DMS153 treated with DMSO at 0.1 percent for 48 hours (cell line): ENCODE measurements around the gene SLC26A8.
"Not testable (repeated sequence)": the region's sequence is repeated elsewhere in the genome, so short reads cannot be mapped to it uniquely, and the experiment has no call there.

Experiments used
- DNase-seq: peaks from one replicate; lab custom pipeline; 2025; ENCODE audit not compliant: unreplicated experiment; lab: John Stamatoyannopoulos, UW

Gene SLC26A8

DNA sequence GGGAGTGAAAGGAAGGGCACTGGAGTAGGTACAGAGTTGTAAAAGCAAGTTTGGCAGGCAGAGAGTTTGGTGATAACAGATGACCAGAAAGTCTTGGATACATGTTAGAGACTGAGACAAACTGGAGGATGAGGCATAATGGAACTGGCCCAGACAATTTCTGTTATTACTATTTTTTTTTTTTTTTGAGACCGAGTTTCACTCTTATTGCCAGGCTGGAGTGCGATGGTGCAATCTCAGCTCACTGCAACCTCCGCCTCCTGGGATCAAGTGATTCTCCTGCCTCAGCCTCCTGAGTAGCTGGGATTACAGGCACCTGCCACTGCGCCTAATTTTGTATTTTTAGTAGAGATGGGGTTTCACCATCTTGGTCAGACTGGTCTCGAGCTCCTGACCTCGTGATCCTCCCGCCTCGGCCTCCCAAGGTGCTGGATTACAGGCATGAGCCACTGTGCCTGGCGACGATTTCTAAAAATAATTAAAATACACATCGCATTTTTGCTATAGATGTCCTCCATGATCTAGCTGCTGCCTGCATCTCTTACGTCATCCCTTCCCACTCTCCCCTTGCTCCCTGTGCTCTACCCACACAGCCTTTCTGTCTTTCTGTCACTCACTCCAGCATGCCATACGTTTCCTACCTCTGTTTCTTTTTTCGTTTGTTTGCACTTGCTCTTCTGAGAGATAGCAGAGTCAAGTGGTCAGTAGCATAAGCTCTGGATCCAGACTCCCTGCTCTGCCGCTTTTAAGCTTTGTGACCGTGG, 26.7 kb upstream of the SLC26A8 start:
- DNase-seq = no peak

DNA sequence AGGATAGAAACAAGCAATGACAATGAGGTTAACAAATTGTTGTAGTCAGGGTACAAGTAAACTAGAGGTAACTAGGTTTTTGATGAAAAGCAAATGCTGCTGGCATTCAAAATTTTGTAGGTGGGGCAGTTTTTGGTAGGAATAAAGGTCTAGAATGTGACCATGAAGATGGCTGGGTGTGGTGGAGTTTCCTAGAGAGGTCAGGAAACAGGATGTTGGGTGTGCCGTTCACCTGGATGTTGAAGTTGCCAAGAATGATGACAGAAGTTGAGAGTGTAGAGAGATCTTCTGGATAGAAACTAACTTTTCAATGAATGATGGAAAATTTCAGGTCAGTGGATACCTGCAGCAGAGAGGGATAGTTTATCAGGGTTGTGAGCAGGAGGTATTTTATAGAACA, 25.9 kb upstream of the SLC26A8 start:
- DNase-seq = no peak

DNA sequence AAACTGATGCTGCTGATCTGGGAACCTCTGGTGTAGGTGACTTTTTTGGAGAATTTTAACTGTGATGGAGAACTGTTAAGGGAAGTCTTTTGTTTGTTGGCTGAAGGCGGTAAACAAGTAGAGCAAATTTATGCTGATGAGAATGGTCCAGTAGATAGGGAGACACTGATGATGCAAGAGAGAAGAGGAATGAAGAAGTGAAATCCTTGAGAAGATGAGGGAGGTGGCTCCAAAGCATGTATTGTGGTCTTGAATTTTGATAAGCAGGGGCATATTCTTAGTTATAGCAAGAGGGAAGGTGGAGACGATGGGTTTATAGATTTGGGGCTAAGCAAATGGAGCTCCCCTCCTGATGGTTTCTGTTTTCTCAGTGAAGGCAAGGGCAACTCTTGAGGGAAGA, 25.1 kb upstream of the SLC26A8 start:
- no peak for DNase-seq

DNA sequence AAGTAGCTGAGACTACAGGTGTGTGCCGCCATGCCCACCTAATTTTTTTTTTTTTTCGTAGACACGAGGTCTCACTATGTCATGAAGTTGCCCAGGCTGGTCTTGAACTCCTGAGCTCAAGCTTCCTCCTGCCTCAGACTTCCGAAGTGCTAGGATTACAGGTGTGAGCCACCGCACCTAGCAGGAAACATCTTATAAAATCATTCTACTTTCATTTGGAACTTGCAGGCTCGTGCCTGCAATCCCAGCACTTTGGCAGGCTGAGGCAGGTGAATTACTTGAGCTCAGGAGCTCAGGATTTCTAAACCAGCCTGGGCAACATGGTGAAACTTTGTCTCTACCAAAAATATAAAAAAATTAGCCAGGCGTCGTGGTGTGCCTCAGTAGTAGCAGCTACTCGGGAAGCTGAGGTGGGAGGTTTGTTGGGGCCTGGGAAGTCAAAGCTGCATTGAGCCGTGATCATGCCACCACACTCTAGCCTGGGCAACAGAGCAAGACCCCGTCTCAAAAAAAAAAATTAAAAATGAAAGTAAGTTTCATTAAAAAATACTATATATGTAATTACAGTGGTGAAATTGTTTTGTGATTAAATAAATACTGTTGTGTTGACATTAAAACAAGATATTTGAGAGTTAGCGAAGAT, 18.3 kb upstream of the SLC26A8 start:
- no peak for DNase-seq

- DNase-seq = no peak
These were observed 16.5 kb upstream of the SLC26A8 start for GRCh38 chr6:36040958-36041357.

DNA sequence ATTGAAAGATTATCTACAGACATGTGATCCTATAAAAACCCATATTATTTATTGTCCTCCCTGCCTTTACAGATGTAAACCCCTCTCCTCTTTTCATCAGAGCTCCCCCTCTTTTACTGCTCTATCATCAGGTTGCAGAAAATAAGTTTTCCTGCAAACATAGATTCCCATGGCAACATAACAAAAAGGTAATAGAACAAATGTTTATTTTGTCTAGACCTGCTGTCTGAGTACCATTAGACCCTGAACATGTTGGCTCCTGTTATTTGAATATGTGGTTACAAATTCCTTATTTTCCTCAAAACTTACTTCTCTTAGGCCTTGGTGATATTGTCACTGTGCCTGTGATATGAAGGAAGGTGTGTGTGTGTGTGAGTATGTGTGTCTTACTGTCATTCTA, 14.7 kb upstream of the SLC26A8 start:
- no peak for DNase-seq

DNA sequence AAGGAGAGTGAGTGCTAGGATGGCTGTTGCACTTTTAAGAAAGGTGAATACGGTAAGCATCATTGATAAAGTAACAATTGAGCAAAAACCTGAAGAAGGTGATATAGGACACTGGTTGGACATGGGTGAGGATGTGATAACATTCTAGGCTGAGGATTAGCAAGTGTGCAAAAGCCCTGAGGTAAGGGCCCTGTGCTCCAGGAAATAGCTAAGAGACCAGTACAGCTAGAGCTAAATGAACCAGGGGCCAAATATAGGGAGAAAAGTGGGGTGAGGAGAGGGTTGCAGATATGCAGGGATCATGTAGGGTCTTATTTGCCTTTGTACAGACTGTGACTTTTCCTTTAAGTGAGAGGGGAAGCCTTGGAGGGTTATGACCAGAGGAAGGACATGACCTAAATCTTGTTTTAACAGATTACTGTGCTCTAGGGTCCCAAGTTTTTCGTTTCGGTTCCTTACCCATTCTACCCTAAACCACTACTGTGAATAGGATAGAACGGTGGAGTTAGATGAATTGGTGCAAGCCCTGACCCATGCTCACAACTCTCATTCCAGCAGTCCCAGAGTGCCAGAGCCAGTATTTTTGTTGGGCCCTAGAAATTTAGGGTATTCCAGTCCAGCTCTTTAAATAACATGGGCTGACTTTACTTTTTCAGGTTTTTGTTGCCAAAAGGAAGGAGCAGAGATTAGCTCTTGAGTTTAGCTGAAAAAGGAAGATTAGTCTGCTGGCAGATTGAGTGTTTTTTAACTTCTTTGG, 13.9 kb upstream of the SLC26A8 start:
- no peak for DNase-seq

DNA sequence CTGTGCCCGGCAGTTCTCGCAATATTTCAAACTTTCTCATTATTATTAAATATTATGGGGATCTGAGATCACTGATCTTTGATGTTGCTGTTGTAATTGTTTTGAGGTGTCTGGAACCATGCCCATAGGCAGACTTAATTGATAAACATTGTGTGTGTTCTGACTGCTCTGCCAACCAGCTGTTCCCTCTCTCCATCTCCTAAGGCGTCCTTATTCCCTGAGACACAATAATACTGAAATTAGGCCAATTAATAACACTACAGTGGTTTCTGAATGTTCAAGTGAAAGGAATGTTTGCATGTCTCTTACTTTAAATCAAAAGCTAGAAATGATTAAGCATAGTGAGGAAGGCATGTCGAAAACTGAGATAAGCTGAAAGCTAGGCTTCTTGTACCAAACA, 10.8 kb upstream of the SLC26A8 start:
- DNase-seq = no peak

- no peak for DNase-seq
These were observed 10.0 kb upstream of the SLC26A8 start for GRCh38 chr6:36034441-36034840.

- no peak for DNase-seq
These were observed 9.5 kb upstream of the SLC26A8 start for GRCh38 chr6:36033935-36034334.

DNA sequence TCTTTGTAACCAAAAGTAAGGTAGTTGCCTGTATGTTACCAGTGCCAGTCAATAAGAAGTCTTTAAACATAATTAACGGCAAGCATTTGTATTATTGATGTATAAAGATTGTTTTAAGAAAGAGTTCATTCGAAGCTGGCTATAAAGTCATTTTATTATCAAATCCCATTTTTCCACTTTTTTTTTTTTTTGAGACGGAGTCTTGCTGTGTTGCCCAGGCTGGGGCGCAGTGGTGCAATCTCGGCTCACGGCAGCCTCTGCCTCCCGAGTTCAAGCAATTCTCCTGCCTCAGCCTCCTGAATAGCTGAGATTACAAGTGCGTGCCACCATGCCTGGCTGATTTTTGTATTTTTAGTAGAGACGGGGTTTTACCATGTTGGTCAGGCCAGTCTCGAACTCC, 8.7 kb upstream of the SLC26A8 start:
- DNase-seq = not testable (repeated sequence)

GRCh38 chr6:36032261-36032660, 7.8 kb upstream of the SLC26A8 start:
- DNase-seq = no peak

GRCh38 chr6:36029464-36029863, 5.0 kb upstream of the SLC26A8 start:
- DNase-seq = no peak

DNA sequence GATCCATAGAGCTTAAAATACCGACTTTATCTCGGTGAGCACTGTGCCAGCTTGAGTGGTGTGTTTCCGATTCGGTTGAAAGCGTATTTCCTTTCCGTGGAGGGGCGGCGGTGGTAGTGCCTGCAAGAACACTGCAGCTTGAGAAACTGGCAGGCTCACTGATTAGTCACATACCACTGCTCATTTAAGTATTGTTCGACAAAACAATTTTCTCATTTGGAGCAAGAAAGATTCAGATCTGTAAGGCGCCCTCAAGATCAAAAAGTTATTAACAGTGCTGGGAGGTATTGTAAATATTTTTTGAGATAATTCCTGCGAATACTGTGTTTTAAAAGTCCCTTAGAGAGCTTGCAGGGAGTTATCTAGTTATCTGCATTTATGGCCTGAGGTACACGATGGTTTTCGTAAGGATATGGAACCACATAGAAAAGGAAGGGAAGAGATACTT, 4.5 kb upstream of the SLC26A8 start:
- DNase-seq = no peak

DNA sequence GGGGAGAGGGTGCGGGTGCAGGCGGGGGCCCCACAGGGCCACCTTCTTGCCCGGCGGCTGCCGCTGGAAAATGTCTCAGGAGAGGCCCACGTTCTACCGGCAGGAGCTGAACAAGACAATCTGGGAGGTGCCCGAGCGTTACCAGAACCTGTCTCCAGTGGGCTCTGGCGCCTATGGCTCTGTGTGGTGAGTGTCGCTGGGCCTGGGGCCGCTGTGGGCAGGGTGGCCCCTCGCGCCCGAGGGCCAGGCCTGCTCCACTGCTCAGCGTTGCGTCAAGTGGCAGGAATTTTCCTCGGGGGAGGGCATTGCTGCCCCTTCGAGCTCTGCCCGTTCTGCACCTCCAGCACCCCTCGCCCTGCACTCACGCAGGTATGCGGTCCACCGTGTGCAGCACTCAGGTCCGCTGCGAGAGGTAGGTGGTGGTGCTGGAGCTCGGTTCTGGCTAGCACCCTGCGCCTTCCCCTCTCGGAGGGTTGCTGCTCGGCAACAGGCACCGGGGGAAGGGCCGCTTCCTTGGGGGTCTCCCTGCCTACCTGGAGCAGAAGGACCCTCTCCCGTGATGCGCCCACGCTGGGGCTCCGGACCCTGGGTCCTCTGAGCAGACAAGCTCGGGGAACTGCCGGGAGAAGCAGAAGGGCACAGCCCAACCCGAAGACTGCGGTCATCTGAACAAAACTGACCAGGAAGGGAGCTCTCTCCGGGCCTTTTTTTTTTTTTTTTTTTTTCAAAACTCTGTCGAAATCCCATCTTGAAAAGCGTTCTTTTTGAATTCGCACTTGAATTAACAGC, 3.8 kb upstream of the SLC26A8 start:
- no peak for DNase-seq

DNA sequence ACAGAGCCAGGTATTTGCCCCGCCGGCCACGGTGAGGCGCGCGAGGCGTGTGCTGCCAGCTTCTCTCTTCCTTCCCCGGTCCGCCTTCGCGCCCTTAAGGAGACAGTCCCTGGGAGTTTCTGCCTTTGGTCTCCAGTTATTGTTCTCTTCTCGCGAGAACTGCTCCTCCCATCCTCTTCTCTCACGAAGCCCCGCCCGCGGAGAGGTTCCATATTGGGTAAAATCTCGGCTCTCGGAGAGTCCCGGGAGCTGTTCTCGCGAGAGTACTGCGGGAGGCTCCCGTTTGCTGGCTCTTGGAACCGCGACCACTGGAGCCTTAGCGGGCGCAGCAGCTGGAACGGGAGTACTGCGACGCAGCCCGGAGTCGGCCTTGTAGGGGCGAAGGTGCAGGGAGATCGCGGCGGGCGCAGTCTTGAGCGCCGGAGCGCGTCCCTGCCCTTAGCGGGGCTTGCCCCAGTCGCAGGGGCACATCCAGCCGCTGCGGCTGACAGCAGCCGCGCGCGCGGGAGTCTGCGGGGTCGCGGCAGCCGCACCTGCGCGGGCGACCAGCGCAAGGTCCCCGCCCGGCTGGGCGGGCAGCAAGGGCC, 3.2 kb upstream of the SLC26A8 start, which contains the start of gene MAPK14:
Gene MAPK14 (plus strand): TSS at position 308 of the 587 bp plus-strand sequence. CDS start 350 bp downstream, outside the sequence.
- DNase-seq = peak; percentile 89

GRCh38 chr6:36025932-36026327, 1.5 kb upstream of the SLC26A8 start:
- DNase-seq = no peak

DNA sequence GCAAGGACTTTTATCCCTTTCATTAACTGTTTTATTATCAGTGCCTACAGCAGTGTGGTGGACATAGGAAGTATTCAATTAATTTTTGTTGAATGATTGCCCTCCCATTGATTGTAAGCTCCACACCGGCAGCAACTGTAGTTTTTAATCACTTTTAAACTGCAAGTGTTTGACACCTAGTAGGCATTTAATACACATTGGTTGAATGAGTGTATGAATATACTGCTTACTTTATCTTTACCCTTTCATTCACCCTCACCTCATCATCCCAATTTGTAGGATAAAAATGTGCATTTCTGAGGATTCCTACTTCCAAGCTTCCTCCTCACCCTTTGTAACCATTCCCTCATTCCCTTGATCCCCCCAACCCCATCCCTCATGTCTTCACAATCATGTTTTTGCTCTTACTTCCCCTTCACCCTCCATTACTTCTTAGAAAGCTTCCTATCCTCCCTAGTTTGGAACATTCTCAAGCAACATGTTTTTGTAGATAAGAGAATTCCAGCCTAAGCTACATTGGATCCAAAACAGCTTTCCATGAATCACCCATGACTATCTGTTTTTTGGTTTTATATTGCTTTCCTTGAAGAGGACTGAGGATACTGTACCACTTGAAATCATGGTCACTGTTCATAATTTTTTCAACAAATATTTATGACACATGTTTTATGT, 955 bp upstream of the SLC26A8 start:
- DNase-seq = no peak

DNA sequence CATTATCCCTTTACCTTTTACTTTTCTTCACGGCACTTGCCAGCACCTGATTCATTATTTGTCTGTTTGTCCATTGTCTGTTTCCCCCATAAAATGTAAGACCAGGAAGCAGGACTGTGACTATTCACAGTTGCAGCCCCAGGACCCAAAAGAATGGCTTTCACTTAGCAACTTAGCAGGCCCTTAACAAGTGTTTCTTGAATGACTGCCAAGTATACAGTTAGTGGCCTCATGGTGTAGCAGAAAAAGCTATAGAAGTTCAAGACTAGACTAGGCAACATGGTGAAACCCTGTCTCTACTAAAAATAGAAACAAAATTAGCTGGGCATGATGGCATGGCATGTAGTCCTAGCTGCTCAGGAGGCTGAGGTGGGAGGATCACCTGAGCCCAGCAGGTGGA, 4.3 kb downstream of the SLC26A8 start:
- no peak for DNase-seq

GRCh38 chr6:36019167-36019566, 5.3 kb downstream of the SLC26A8 start:
- DNase-seq = no peak
